GM18520 (cell line): ENCODE data around the gene ROBO3.

ENCODE experiments used
- ATAC-seq: cut with Tn5 transposase; IDR thresholded peaks from one replicate; pipeline ENCODE4 v1.9.1; 2021; ENCODE audit not compliant: unreplicated experiment

ROBO3 gene, protein sequence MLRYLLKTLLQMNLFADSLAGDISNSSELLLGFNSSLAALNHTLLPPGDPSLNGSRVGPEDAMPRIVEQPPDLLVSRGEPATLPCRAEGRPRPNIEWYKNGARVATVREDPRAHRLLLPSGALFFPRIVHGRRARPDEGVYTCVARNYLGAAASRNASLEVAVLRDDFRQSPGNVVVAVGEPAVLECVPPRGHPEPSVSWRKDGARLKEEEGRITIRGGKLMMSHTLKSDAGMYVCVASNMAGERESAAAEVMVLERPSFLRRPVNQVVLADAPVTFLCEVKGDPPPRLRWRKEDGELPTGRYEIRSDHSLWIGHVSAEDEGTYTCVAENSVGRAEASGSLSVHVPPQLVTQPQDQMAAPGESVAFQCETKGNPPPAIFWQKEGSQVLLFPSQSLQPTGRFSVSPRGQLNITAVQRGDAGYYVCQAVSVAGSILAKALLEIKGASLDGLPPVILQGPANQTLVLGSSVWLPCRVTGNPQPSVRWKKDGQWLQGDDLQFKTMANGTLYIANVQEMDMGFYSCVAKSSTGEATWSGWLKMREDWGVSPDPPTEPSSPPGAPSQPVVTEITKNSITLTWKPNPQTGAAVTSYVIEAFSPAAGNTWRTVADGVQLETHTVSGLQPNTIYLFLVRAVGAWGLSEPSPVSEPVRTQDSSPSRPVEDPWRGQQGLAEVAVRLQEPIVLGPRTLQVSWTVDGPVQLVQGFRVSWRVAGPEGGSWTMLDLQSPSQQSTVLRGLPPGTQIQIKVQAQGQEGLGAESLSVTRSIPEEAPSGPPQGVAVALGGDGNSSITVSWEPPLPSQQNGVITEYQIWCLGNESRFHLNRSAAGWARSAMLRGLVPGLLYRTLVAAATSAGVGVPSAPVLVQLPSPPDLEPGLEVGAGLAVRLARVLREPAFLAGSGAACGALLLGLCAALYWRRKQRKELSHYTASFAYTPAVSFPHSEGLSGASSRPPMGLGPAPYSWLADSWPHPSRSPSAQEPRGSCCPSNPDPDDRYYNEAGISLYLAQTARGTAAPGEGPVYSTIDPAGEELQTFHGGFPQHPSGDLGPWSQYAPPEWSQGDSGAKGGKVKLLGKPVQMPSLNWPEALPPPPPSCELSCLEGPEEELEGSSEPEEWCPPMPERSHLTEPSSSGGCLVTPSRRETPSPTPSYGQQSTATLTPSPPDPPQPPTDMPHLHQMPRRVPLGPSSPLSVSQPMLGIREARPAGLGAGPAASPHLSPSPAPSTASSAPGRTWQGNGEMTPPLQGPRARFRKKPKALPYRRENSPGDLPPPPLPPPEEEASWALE (N-terminal part only)

DNA sequence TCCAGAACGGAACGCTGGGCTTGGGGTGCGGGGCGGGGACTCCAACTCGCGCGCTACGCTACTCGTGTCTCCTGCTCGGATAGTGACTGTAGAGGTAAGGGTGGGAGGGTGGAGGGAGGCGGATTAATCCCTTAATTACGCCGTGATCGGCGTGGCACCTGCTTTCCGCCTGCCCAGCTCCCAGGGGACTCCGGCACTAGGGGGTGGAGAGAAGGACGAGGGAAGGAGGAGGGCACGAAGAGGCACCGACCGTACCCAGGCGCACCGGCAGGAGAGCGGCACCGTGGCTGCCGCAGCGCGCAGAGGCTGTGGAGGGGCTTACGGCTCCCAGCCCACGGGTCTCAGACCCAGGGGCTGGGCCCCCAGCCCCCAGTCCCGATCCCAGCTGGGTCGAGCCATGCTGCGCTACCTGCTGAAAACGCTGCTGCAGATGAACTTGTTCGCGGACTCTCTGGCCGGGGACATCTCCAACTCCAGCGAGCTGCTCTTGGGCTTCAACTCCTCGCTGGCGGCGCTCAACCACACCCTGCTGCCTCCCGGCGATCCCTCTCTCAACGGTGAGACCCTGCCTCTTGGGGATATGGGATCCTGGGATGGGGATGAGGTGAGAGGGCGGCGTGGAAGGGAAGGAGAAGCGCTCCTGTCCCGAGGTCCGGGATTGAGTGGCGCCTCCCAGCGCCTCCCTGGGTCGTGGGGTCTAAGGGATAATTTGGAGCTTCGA is at the start of gene ROBO3:
Gene ROBO3, plus strand, starts transcription at position 252 of the 721 bp plus-strand sequence. Its CDS starts 146 bp downstream, at position 398.
- ATAC-seq, result no peak

DNA sequence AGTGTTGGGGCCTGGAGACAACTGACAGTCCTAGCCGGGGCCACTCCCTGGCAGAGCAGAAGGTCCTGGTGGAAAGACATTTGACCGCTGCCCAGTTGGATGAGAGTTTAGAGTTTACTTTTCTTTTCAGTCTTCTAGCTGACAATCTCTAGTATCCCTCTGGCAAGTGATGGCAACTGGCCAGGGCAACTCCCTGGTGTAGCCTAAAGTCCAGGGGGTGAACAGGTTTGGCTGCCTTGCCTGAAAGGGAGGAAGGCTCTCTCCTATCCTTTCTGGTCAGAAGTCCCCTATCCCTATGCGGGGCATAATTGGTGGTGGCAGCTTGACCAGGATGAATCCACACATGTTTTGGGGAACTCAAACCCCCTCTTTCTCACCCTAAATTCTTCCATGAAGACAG is 48.2 kb upstream of the ROBO3 start:
- ATAC-seq, result no peak

DNA sequence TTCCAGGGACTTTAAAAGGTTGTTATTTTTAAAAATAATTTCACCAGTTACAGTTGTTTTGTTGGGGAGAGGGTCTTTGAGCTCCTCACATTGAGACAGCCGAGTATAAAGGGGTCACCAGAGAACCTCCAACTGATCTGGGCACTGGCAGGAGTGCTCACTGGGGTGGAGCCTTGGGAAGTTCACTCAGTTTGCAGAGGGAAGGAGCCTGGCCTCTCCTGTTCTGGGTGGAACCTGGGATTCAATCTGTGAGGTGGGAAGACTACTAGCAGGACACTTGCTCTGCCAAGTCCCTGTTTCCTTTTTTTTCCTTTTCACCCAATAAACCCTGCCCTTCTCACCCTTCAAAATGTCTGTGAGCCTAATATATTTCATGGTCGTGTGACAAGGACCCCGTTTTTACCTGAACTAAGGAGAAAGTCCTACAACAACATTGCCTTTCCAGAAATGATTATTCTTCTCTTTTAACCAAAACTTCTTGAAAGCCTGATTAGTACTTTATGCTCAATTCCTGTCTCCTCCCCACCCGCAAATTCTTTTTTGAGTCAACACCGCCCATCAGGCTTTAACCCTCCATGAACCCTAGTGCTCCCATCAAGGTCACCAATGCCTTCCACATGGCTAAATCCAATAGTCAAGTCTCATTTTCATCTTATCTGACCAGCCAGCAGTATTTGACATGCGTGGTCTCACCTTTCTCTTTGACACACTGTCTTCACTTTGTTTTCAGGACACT is 43.1 kb upstream of the ROBO3 start:
- no peak for ATAC-seq

DNA sequence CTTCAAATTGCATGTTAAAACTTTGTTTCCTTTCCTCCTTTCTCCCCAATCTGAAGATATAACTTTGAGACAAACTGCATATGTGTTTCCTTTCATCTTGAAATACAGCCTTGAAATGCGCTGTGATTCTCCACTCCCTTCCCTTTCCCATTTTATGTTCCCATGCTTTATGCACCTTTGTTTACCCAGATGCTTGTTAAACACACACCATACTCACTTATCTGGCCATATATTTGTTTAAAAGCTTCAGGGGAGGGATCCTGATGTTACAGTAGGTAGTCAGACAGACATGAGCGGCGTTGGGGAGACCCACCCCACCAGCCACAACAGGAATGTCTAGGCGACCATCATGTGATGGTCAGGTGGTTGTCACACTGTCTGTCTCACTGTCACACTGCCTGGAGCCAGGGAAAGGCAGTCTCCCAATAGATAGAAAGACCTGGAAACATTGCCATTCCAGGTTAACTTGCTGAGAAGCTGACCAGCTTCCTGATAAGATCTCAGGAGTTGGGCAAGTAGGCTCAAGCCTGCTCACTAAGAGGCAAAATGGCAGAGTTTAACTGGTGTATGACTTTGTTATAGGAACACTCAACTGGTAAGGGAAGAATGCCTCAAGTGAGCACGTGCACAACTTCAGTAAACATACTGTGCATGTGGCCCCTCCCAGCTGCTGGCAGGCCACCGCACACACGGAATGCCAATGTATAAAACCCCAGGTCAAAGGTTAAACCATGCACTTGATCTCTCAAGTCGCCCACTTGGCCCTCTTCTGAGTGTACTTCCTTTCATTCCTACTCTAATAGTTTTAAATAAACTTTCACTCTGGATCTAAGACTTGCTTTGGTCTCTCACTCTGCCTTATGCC is 41.5 kb upstream of the ROBO3 start:
- ATAC-seq, result no peak

DNA sequence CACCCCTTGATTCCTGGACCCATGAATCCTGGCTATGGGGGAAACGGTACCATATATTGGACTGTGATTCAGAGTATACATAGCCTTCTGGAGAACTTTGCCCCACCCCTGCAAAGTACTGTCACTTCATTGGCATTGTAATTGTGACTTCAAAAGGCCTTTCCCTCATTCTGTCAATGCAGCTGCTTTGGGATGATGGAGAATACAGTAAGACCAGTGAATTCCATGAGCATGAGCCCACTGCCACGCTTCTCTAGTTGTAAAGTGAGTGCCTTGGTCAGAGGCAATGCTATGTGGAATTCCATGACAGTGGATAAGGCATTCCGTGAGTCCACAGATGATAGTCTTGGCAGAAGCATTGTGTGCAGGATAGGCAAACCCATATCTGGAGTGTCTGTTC is 39.4 kb upstream of the ROBO3 start:
- no peak for ATAC-seq

DNA sequence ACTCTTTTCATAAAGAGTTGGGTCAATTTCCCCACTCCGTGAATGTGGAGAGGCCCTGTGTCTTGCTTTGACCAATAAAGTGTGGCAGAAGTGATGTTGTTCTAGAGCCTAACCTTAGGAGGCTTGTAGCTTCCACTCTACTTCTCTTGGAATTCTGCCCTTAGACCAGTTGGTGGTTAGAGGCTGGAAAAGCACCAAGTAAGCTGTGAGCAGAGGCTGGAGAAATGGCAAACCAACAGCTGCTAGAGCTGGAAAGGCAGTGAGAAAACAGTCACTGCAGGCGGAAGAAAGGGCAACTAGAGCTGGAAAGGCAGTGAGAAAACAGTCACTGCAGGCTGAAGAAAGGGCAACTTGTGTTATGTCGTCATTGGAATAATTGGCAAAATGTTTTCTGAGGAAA is 35.2 kb upstream of the ROBO3 start:
- ATAC-seq, result no peak

DNA sequence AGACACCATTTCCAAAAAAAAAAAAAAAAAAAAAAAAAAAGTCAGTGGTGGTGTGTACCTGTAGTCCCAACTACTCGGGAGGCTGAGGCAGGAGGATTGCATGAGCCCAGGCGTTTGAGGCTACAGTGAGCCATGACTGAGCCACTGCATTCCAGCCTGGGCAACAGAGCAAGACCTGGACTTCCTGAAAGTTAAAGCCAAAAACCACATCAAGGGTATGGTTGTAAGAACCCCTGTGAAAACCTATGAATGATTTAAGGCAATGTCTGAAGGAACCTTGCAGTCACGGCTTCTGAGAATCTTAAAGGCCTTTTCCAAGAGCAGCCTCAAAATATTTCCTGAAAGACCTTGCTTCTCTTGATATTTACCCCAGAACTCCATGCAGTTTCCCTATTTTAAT is 34.5 kb upstream of the ROBO3 start:
- no peak for ATAC-seq

DNA sequence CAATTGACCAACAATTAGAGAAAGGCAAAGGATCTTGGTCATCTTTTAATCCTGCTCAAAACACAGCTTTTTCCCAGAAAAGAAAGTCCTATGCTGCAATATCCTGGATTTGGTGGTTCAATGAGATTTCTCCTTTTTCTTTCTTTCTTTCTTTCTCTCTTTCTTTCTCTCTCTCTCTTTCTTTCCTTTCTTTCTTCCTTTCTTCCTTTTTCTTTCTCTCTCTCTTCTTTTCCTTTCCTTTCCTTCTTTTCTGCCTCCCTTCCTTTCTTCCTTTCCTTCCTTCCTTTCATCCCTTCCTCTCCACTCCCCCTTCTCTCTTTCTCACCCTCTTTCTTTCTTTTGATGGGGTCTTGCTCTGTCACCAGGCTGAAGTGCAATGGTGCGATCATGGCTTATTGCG is 33.3 kb upstream of the ROBO3 start:
- ATAC-seq, result no peak

DNA sequence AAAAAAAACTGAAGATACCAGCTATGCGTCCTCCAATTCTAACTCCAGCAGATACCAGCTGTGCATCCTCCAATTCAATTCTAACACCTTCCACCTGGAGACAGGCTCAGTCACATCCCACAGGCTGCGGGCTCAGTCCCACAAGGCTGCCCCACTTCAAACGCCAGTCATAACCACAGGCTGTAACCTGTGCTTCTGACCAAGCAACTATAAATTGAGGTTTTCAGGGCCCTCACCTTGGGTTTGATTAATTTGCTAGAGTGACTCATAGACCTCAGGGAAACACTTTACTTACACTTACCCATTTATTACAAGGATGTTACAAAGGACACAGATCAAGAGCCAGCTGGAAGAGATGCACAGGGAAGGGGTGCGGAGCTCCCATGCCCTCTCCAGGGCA is 32.7 kb upstream of the ROBO3 start:
- ATAC-seq, result no peak

DNA sequence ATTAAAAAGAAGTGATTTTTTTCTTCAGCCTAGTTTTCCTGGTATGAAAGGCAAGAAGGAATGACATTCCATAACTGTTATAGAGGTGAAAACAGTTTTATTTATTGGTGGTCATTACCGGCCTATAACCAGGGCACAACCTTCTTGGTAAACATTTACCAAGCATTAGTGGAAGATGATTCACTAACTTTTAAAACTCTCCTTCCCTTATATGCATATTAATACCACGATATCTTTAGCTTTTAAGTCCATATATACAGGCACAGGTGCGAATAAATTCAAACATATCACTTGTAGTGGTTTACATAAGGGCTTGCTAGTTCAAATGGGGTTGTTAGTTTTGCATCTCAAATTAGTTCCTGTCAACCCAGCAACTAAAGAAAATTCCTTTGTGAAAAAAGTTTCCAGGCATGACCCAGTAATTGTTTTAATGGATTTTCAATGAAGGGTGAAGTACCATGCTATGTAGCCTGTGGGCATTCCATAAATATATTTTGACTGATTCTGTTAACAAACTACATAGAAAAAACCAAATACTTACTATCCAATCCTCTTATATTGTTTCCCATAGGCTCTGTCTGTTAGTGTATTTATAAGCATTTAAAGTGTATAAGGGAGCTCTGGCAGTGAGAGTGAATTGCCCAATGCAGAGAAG is 30.6 kb upstream of the ROBO3 start:
- ATAC-seq, result no peak

DNA sequence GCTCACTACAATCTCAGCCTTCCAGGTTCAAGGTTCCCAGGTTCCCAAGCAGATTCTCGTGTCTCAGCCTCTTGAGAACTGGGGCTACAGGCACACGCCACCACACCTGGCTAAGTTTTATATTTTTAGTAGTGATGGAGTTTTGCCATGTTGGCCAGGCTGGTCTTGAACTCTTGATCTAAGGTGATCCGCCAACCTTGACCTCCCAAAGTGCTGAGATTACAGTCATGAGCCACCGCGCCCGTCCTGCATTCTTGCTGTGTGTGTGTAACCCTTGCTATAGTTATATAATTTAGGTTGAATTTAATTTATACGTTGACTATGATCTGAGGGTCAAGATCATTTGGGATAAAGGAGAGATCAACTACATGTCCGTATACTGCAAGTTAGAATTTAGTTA is 29.3 kb upstream of the ROBO3 start:
- ATAC-seq, result no peak

DNA sequence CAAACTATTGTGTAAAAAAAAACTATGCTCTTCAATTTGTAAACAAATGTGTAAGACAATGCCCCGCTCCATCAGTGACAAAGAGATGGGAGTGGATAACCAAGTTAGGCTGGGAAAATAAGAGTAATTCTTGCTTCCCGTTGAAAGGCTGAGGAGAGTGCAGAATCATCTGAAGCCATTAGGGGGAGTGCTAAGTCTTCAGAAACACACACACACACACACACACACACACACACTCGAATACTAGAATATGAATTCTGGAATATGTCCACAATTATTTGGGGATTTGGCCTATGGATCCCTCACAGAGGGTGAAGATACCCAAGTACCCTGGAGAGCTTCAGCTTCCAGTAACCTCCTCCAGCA is 27.8 kb upstream of the ROBO3 start:
- no peak for ATAC-seq

DNA sequence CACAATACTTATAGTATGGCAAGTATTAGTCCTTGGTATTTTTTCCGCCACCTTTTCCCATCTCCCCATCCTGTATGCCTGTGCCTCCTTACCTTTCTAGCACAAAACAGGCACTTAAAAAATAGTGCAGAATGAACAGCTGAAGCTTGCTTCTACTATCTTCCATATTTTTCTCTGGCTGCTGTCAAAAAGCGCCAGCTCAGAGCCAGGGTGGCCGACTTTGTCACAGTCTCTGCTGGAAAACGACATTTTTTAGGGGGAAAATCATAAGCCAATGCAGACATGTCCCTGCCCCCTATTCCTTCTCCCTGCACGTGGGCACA is 26.5 kb upstream of the ROBO3 start:
- ATAC-seq, result no peak

DNA sequence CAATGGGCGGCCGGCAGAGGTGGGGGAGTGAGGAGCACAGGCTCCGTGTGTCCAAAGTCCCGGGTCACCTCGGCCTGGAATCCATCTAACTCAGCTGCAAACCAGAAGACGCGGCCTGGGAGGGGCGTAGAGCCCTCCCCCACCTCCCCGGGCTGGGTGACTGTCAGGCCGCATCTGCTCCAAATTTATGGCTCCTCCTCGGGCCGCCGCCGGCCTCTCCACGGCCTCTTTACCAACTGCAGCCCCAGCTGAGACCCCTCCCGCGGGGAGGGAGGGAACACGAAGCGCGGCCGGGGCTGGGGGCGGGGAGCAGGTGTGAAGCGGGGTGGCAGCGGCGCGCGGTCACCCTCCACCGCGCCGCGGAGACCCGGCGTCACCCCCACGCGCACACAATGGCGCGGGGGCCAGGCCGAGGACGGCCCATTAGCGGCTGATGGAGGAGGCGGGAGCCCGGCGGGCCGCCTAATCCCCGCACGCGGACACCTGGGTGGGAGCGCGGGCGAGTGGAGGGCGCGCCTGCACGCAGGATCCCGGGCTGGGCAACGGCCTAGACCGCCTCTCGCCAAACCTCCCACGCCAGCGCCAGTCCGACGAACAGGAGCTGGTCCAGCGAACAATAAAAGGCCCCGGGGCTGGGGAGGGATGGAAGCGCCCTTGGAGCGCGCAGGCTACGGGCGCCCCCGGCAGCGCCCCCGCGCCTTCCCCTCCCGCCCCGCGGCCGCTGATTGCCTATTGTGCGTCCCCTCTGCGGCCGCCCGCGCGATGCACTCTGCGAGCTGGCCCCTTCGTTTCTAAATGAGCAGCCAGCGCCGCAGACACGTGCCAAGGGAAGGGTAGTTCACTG is 25.9 kb upstream of the ROBO3 start:
- no peak for ATAC-seq

DNA sequence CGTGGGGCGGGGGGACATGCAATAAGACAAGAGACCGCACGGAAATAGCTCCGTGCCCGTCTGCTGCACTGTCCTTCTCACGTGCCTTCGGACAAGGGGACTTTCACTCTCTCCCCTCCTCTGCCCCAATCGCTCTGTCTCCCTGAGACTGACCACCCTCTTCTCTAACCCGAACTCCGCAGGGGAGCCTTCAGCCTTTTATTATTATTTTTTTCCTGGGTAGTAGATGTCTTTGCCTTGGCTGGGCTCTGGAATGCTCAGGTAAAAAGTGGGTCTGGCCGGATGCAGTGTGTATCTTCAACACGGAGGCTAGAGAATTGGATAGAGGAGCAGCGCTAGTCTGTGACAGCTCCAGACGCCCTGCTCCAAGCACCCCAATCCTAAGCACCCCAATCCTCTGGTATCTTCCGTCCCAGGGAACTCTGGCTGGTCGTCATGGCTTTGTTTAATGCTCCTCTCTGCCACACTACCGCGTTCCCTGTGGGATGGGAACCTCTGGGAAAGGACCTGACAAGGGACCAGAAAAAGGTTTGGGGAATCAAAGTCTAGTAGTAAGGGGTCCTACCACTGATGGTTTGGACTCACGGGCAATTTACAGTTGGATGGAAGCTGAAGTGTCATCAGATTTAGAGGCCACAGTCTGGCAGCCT is 25.1 kb upstream of the ROBO3 start:
- no peak for ATAC-seq

DNA sequence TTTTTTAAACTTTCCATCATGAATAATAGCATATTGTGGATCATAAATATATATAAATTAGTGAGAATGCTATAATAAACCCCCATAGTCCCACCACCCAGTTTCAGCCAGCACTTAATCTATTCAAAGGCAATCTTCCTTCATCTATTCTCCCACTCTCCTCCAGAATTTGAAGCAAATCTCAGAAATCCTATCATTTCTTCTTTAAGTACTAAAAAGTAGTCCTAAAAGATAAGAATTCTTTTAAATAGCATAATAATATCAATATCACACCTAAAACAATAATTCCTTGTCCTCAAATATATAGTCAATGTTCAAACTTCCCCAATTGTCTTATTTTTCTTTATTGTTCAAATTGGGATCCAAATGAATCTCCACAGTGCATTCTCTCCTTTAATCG is 24.6 kb upstream of the ROBO3 start:
- ATAC-seq, result no peak

DNA sequence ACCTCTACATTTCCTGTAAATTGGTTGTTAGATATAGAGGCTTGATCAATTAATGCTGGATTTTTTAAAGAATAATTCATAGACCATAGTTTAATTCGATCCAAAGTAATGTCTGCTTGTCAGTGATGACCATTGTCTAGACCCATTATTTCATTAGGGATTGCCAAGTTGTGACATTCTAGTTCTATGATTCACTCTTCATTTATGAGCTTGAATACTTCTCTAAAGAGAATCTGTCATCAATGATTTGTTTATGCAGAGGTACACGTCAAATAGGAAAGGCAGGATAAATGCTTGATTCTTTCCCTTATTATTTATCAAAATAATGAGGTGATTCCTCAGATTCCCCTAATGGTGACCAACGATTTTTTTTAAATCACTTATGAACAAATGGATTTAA is 24.0 kb upstream of the ROBO3 start:
- ATAC-seq, result no peak
